GM19397 (cell line): ENCODE results near the gene FANCG.

ENCODE experiments used
- ATAC-seq: cut with Tn5 transposase; IDR thresholded peaks from one replicate; pipeline ENCODE4 v1.9.1; 2021; ENCODE audit warnings: mild to moderate bottlenecking, moderate library complexity; ENCODE audit not compliant: unreplicated experiment

FANCG gene

DNA sequence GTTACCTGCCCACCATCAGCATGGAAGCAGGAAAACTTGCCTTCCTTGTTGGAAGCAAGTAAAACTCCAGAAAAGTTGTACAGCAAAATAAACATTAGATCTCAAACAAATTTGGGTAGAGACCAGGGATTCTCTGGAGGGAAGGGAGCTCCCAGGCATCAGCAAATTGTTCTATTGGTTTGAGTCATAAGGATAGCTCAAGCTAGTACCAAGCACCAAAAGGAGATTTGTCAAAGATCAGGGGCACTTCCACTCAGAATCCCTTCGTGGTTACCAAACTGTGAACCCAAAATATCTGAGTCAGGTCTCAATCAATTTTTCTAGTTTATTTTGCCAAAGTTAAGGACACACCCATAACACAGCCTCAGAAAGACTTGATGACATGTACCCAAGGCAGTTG, 52.4 kb downstream of the FANCG start:
- no peak for ATAC-seq

DNA sequence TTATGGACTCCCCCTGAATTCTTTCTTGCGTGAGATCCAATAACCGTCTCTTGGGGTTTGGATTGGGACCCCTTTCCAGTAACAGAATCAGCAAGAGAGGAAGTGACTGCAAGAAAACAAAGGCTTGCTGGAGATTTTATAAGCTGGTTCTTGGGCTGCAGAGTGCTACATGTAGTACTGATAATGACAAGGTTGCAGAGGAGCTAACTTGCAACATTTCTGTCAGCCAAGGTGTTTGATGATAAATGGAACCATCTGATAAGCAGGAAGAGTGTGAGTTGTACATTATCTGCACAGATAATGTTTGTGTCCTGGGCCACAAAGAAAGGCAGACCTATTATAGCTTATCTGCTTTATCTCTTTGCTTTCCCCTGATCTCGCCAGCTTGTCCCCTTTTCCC, 53.1 kb downstream of the FANCG start:
- no peak for ATAC-seq
